MCF 10A (cell line): ENCODE measurements around the gene BMP4. TPM values are rescaled to one million over a fixed set of nuclear protein-coding genes. Genes with fewer than 3 reads are reported as not detected.
"Not testable (repeated sequence)": the region's sequence is repeated elsewhere in the genome, so short reads cannot be mapped to it uniquely, and the experiment has no call there.

Experiments
- BruUV-seq: library from RNA; stranded (reverse); fragments of 400-500 nt; replicated peaks from 2 replicates; lab custom pipeline; 2021; lab: Mats Ljungman, UMichigan
- CTCF ChIA-PET: fragments of 300-600 bp; sonication (Branson Sonifier 250); formaldehyde crosslinking; extraction: SDS; loops from one replicate; lab custom pipeline; 2021; ENCODE audit warnings: antibody characterized with exemption, inconsistent platforms; lab: Yijun Ruan, JAX
- POLR2A ChIA-PET: fragments of 300-600, 350-650 bp; sonication (Branson Sonifier 250); formaldehyde crosslinking; extraction: SDS; loops from one replicate; lab custom pipeline; 2020; ENCODE audit warnings: antibody characterized with exemption, inconsistent platforms; lab: Yijun Ruan, JAX
- DNase-seq: peaks from one replicate; pipeline ENCODE4 v3.0.0-alpha.2; 2018; ENCODE audit not compliant: unreplicated experiment
- H3K27ac Mint-ChIP-seq: one replicate; pipeline ENCODE4 v1.8.0; 2022; ENCODE audit warnings: mild to moderate bottlenecking, low read depth, mixed read lengths; ENCODE audit not compliant: unreplicated experiment
- H3K27me3 Mint-ChIP-seq: one replicate; pipeline ENCODE4 v1.8.0; 2022; ENCODE audit warnings: mixed read lengths; ENCODE audit not compliant: insufficient read depth, unreplicated experiment
- H3K36me3 Mint-ChIP-seq: one replicate; pipeline ENCODE4 v1.8.0; 2022; ENCODE audit warnings: mild to moderate bottlenecking, moderate library complexity, mixed read lengths; ENCODE audit not compliant: insufficient read depth, unreplicated experiment
- H3K4me1 Mint-ChIP-seq: one replicate; pipeline ENCODE4 v1.8.0; 2022; ENCODE audit warnings: mixed read lengths; ENCODE audit not compliant: insufficient read depth, unreplicated experiment
- H3K4me3 Mint-ChIP-seq: one replicate; pipeline ENCODE4 v1.8.0; 2022; ENCODE audit warnings: mild to moderate bottlenecking, moderate library complexity, mixed read lengths; ENCODE audit not compliant: unreplicated experiment
- H3K9me3 Mint-ChIP-seq: one replicate; pipeline ENCODE4 v1.8.0; 2022; ENCODE audit warnings: mixed read lengths; ENCODE audit not compliant: unreplicated experiment
- CTCF ChIP-seq: fragments of 200-600 bp; IDR thresholded peaks from one replicate; pipeline ENCODE4 v1.8.0; 2022; ENCODE audit warnings: antibody characterized with exemption, mild to moderate bottlenecking; ENCODE audit not compliant: unreplicated experiment
- intact Hi-C: fragments of 100-400 bp; cut with micrococcal nuclease; formaldehyde crosslinking; loops from 2 replicates; pipeline ENCODE4 v1.14.1; 2022
- total RNA-seq: library from RNA; stranded (reverse); gene quantifications from 2 replicates; pipeline ENCODE4 v1.2.3, GENCODE V29; 2022

BMP4 gene
- total RNA-seq, 1 experiment from 2014 or later = 0.28 TPM

GRCh38 chr14:53993920-53994607, 37.4 kb upstream of the BMP4 start:
- POLR2A ChIA-PET = interaction anchor here (1.3 kb wide), 1 partner anchor 10 kb away, joined by 3 read pairs; no protein-coding TSS in a partner anchor
- Mint-ChIP-seq H3K4me1 (peaks cover 15% of the 10 kb centered on the region), H3K27me3 (no peaks in the 10 kb centered on the region), H3K27ac (peak overlapping the region; percentile 98), H3K9me3 (no peaks in the 10 kb centered on the region), H3K4me3 (peak overlapping the region; percentile 60), H3K36me3 (no peaks in the 10 kb centered on the region)
- intact Hi-C loops = no loop called here
- no TSS peak for BruUV-seq
- CTCF ChIA-PET = no interaction called here
- TF ChIP-seq CTCF = no peak
- peak; percentile 17 for DNase-seq

- Mint-ChIP-seq H3K36me3 (no peaks in the 10 kb centered on the region), H3K27ac (no peak overlapping the region), H3K4me3 (no peak overlapping the region), H3K4me1 (peaks cover 10% of the 10 kb centered on the region), H3K27me3 (no peaks in the 10 kb centered on the region), H3K9me3 (peaks cover 7% of the 10 kb centered on the region)
- POLR2A ChIA-PET = no interaction called here
- TF ChIP-seq CTCF = no peak
- no peak for DNase-seq
- intact Hi-C loops = no loop called here
- BruUV-seq = no TSS peak
- CTCF ChIA-PET = no interaction called here
Measured at GRCh38 chr14:53990978-53991377, 34.4 kb upstream of the BMP4 start.

GRCh38 chr14:53986718-53987117, 30.1 kb upstream of the BMP4 start:
- H3K27me3 Mint-ChIP-seq, H3K36me3 Mint-ChIP-seq, POLR2A ChIA-PET, DNase-seq, intact Hi-C loops, H3K4me1 Mint-ChIP-seq, H3K4me3 Mint-ChIP-seq, H3K27ac Mint-ChIP-seq, BruUV-seq: not testable (repeated sequence)
- H3K9me3 Mint-ChIP-seq = peaks cover 14% of the 10 kb centered on the region
- CTCF ChIA-PET = interaction anchor here (0.6 to 1.4 kb wide), 2 partner anchors 38 to 327 kb away, joined by 3 to 4 read pairs; no protein-coding TSS in a partner anchor

- intact Hi-C loops, DNase-seq, H3K4me1 Mint-ChIP-seq, H3K4me3 Mint-ChIP-seq, H3K27ac Mint-ChIP-seq, H3K27me3 Mint-ChIP-seq, CTCF ChIA-PET, BruUV-seq, H3K36me3 Mint-ChIP-seq, POLR2A ChIA-PET: not testable (repeated sequence)
- peaks cover 14% of the 10 kb centered on the region for H3K9me3 Mint-ChIP-seq
Measured at GRCh38 chr14:53984958-53985357, 28.3 kb upstream of the BMP4 start.

- no peak overlapping the region for H3K4me3 Mint-ChIP-seq
- H3K9me3 Mint-ChIP-seq = peaks cover 14% of the 10 kb centered on the region
- BruUV-seq = no TSS peak
- no peak for DNase-seq
- intact Hi-C loops = no loop called here
- no peaks in the 10 kb centered on the region for H3K36me3 Mint-ChIP-seq
- TF ChIP-seq CTCF = no peak
- no peaks in the 10 kb centered on the region for H3K27me3 Mint-ChIP-seq
- H3K4me1 Mint-ChIP-seq = no peaks in the 10 kb centered on the region
- POLR2A ChIA-PET = interaction anchor here (1.3 kb wide), 1 partner anchor 10 kb away, joined by 3 read pairs; no protein-coding TSS in a partner anchor
- CTCF ChIA-PET = interaction anchor here (0.5 to 1.0 kb wide), 3 partner anchors 12 to 179 kb away, joined by 3 read pairs; no protein-coding TSS in a partner anchor
- no peak overlapping the region for H3K27ac Mint-ChIP-seq
Measured at GRCh38 chr14:53983112-53983511, 26.5 kb upstream of the BMP4 start.
